Measurements from ENCODE around the gene RTL10. TPM values are rescaled to one million over a fixed set of nuclear protein-coding genes. Genes with fewer than 3 reads are reported as not detected.

The RTL10 gene
- total and polyA plus RNA-seq, 2 of the 4 experiments (the other 2 are of a cell fraction) = 8.6 to 12.1 TPM

- dilution Hi-C loops (cut with HindIII; ENCODE audit: low sequenced_read_pairs, unreplicated experiment) (no loop called here), intact Hi-C loops (cut with micrococcal nuclease) (no loop called here), in situ Hi-C loops (cut with MboI; ENCODE audit: low sequenced_read_pairs) (no loop called here)
- Histone ChIP-seq H3K9ac (ENCODE audit: low read depth, low read length) (no peak overlapping the region), H3K23ac (ENCODE audit: low read depth, low read length) (no peak overlapping the region), H2BK120ac (ENCODE audit: low read depth, low read length) (no peak overlapping the region), H2AK9ac (replicated peaks; ENCODE audit: low read depth, low read length, poor library complexity) (no peak overlapping the region), H2BK20ac (ENCODE audit: low read depth, low read length) (no peak overlapping the region), H3K56ac (ENCODE audit: extremely low read depth, insufficient read depth, low read length) (no peak overlapping the region), H2AFZ (replicated peaks; ENCODE audit: low read length, poor library complexity) (no peak overlapping the region), H3K79me1 (ENCODE audit: low read depth in 1 of 2, low read length in 2 of 2) (peaks cover 28 to 85% of the 10 kb centered on the region in 2 experiments), H3K4me2 (ENCODE audit: low read depth, low read length) (no peak overlapping the region), H3K27me3 (ENCODE audit: control insufficient read depth, insufficient read depth, low read length) (no peaks in the 10 kb centered on the region), H3K9me1 (ENCODE audit: insufficient read depth, low read length) (peaks cover 29% of the 10 kb centered on the region), H3K18ac (ENCODE audit: low read depth, low read length) (no peak overlapping the region), H3K4me1 (ENCODE audit: control insufficient read depth, insufficient read depth, low read length) (peaks cover 7% of the 10 kb centered on the region), H2BK15ac (ENCODE audit: low read depth, low read length) (no peak overlapping the region), H2BK5ac (ENCODE audit: low read depth, low read length, poor library complexity, severe bottlenecking) (no peak overlapping the region), H4K8ac (ENCODE audit: low read depth in 2 of 2, low read length in 2 of 2) (no peak overlapping the region), H3K14ac (replicated peaks; ENCODE audit: low read depth, low read length) (no peak overlapping the region), H2AK5ac (ENCODE audit: low read depth, low read length) (no peak overlapping the region), H3K4me3 (ENCODE audit: insufficient read depth, low read depth, low read length) (no peak overlapping the region), H4K91ac (ENCODE audit: insufficient read depth, low read depth, low read length) (no peak overlapping the region), H3K9me3 (ENCODE audit: control insufficient read depth, insufficient read depth, low read length) (peaks cover 3% of the 10 kb centered on the region; the same call in 1 of the 2 replicates), H3K4ac (ENCODE audit: low read depth, low read length) (no peak overlapping the region), H3K27ac (ENCODE audit: insufficient read depth, low read length) (no peak overlapping the region), H4K20me1 (ENCODE audit: insufficient read depth, low read length) (peaks cover 62% of the 10 kb centered on the region), H4K5ac (ENCODE audit: low read depth, low read length) (no peak overlapping the region), H3K36me3 (ENCODE audit: control insufficient read depth, insufficient read depth, low read length) (peaks cover 33% of the 10 kb centered on the region)
- TF ChIP-seq CHD1 (IDR thresholded peaks at IDR 0.05; ENCODE audit: low read depth, low read length) (no peak), RCOR1 (IDR thresholded peaks at IDR 0.05; ENCODE audit: insufficient replicate concordance, low read length) (no peak), USF2 (IDR thresholded peaks at IDR 0.05; ENCODE audit: low read depth, low read length) (no peak), RFX5 (IDR thresholded peaks at IDR 0.05; ENCODE audit: low read depth, low read length) (no peak), FOS (IDR thresholded peaks at IDR 0.05; ENCODE audit: low read depth, low read length) (no peak), RAD21 (IDR thresholded peaks at IDR 0.05; ENCODE audit: low read length) (no peak), BHLHE40 (IDR thresholded peaks at IDR 0.05; ENCODE audit: low read depth, low read length) (no peak)
- 100% methylated on average over 1 of the region's 2 CpGs; no CpG with 5 or more reads in 1 of the 2 experiments for WGBS, 2 experiments (ENCODE audit: extremely low coverage in 2 of 2, insufficient read length in 1 of 2)
- no peak for DNase-seq
- ChIA-PET POLR2A (ENCODE audit: unreplicated experiment) (no interaction called here), CTCF (no interaction called here)
- no peak for ATAC-seq (ENCODE audit: low read depth)
- BruUV-seq (replicated peaks) = no TSS peak
Measured at GRCh38 chr22:19847345-19847632, 7.4 kb downstream of the RTL10 start.
